Measurements from ENCODE around the gene SCNN1G. TPM values are rescaled to one million over a fixed set of nuclear protein-coding genes. Genes with fewer than 3 reads are reported as not detected.

SCNN1G gene
- total RNA-seq, 3 donors from 2014 or later, result 1.9 to 52.4 (median 4.2) TPM

DNA sequence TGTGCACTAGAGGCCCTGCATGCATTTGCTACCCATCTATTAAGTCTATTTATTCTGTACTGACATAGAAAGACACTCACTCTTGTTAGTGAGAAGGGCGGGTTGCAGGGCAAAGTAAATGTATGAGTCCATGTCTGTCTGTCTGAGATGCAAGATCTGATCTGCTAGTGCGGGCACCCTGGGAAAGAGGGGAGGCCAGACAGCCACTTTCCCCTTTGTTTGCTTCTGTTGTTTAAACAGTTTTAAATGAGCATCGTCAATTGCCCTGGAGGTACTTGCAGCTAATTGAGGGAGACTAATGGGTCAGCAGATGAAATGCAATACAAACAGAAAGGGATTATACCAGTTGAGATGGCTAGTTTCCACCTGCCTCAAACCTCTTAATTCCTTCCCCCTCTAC lies 24.9 kb downstream of the SCNN1G start:
- ATAC-seq (no peak), DNase-seq (no peak)
- H3K4me1 ChIP-seq (ENCODE audit: low read depth), result no peaks in the 10 kb centered on the region
- intact Hi-C loops (cut with DNase I, micrococcal nuclease), result no loop called here
- H3K4me3 ChIP-seq, result no peak overlapping the region
- H3K9me3 ChIP-seq, result no peaks in the 10 kb centered on the region
- TF ChIP-seq, protein P1, sequence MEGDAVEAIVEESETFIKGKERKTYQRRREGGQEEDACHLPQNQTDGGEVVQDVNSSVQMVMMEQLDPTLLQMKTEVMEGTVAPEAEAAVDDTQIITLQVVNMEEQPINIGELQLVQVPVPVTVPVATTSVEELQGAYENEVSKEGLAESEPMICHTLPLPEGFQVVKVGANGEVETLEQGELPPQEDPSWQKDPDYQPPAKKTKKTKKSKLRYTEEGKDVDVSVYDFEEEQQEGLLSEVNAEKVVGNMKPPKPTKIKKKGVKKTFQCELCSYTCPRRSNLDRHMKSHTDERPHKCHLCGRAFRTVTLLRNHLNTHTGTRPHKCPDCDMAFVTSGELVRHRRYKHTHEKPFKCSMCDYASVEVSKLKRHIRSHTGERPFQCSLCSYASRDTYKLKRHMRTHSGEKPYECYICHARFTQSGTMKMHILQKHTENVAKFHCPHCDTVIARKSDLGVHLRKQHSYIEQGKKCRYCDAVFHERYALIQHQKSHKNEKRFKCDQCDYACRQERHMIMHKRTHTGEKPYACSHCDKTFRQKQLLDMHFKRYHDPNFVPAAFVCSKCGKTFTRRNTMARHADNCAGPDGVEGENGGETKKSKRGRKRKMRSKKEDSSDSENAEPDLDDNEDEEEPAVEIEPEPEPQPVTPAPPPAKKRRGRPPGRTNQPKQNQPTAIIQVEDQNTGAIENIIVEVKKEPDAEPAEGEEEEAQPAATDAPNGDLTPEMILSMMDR (IDR thresholded peaks at IDR 0.05), result no peak
- no peaks in the 10 kb centered on the region for H3K36me3 ChIP-seq (ENCODE audit: low read depth)

DNA sequence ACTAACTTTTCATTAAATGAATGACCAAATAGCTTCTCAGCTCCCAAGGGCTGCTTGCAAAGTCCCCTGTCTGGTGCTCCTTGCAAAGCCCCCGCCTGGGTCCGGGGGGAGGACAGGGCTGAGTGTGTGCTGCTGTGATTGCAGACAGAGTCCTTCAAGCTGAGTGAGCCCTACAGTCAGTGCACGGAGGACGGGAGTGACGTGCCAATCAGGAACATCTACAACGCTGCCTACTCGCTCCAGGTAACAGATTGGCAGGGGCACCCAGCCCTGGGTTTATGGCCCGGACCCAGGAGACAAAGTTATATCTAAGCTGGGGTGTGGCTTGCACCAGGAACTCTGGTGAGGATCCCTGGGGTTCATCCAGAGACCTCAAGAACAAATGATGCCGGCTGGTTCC lies 27.1 kb downstream of the SCNN1G start:
- ATAC-seq (peak; percentile 75), DNase-seq (peak in 2 of 3 donors; percentile 9 to 53)
- no peaks in the 10 kb centered on the region for H3K9me3 ChIP-seq
- TF ChIP-seq, protein P1 (IDR thresholded peaks at IDR 0.05), result no peak
- intact Hi-C loops (cut with DNase I, micrococcal nuclease), result no loop called here
- H3K4me3 ChIP-seq, result no peak overlapping the region
- H3K4me1 ChIP-seq (ENCODE audit: low read depth), result no peaks in the 10 kb centered on the region
- no peaks in the 10 kb centered on the region for H3K36me3 ChIP-seq (ENCODE audit: low read depth)

DNA sequence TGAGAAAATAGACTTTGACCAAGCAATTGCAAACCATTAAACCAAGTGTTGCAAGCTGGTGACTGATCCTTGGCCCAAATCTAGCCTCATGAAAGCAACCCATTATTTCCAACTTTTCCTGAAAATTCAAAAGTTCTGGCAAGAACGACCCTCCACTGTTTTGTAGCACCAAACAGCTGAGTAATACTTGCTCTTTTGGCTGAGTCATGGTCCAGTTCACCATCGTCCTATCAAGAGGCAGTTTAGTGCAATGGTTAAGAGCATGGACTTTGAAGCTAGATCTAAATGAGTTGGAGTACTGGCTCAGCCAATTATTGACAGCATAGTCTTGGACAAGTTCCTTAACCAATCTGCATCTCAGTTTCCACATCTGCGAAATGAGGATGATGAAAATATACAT lies 31.3 kb downstream of the SCNN1G start:
- no peak overlapping the region for H3K4me3 ChIP-seq
- DNase-seq, result no peak
- TF ChIP-seq, protein P1 (IDR thresholded peaks at IDR 0.05), result no peak
- H3K9me3 ChIP-seq, result no peaks in the 10 kb centered on the region
- H3K4me1 ChIP-seq (ENCODE audit: low read depth), result no peaks in the 10 kb centered on the region
- intact Hi-C loops (cut with DNase I, micrococcal nuclease), result no loop called here
- peak; percentile 15 for ATAC-seq
- no peaks in the 10 kb centered on the region for H3K36me3 ChIP-seq (ENCODE audit: low read depth)

DNA sequence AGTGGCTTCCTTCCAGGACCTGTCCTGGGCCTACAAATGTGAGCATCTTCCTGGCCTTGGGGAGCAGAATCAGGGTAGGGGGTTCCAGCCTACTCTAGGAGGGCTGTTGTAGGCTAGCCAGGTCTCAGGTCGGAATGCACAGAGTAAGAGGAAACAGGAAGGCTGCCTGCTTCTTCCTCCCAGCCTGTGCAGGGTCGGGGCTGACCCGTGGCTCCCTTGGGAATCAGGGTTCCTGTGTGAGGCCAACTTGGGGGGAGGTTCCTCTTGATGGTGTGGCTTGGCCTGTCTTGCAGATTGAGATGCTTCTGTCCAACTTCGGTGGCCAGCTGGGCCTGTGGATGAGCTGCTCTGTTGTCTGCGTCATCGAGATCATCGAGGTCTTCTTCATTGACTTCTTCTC lies 32.3 kb downstream of the SCNN1G start:
- ATAC-seq, result no peak
- TF ChIP-seq, protein P1 (IDR thresholded peaks at IDR 0.05), result no peak
- intact Hi-C loops (cut with DNase I, micrococcal nuclease), result no loop called here

DNA sequence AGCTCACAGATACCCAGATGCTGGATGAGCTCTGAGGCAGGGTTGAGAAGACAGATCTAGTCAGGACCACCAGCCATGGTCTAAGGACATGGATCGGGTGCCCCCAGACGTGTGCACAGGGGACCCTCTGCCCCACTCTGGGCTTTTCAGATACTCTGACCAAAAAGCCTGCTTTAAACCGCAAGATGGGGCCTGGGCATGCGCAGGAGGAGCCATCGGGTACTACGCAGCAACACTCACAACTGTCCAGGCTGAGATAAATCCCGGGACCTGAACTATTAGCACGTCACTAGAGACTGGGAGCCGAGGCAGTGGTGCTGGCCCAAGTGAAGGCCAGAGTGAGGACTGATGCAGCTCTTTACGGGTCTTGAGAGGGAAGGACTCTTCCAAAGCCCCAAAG lies 32.9 kb downstream of the SCNN1G start:
- Histone ChIP-seq H3K36me3 (ENCODE audit: low read depth) (no peaks in the 10 kb centered on the region), H3K4me3 (no peak overlapping the region), H3K4me1 (ENCODE audit: low read depth) (no peaks in the 10 kb centered on the region), H3K9me3 (no peaks in the 10 kb centered on the region)
- intact Hi-C loops (cut with DNase I, micrococcal nuclease), result no loop called here
- TF ChIP-seq, protein P1 (IDR thresholded peaks at IDR 0.05), result no peak
- DNase-seq, result no peak
- no peak for ATAC-seq

More for the DNA sequence above, 32.3 kb downstream of the SCNN1G start:
- H3K9me3 ChIP-seq, result no peaks in the 10 kb centered on the region
- H3K36me3 ChIP-seq (ENCODE audit: low read depth), result no peaks in the 10 kb centered on the region
- no peaks in the 10 kb centered on the region for H3K4me1 ChIP-seq (ENCODE audit: low read depth)
- H3K4me3 ChIP-seq, result no peak overlapping the region
- DNase-seq, result no peak

DNA sequence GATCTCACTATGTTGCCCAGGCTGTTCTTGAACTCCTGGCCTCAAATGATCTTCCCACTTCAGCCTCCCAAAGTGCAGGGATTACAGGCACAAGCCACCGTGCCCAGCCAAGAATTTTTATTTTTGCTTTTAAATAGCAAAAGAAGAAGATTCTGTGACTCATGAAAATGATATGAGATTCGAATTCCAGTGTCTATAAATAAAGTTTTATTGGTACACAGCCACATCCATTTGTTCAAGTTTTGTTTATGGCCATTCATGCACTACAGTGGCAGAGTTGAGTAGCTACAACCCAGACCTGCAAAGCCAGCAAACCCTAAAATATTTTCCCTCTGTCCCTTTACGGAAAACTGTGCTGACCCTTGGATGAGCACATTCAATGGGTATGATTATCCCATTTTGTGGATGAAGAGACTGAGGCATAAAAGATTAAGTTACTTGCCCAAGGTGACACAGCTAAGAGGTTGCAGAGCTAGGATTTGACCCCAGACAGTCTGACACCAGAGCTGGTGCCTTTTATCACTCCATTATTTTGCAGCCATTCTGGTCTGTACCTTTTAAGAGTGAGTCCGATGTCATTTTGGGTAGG lies 34.2 kb downstream of the SCNN1G start:
- no peak for ATAC-seq
- Histone ChIP-seq H3K4me3 (no peak overlapping the region), H3K9me3 (no peaks in the 10 kb centered on the region), H3K4me1 (ENCODE audit: low read depth) (no peaks in the 10 kb centered on the region), H3K36me3 (ENCODE audit: low read depth) (no peaks in the 10 kb centered on the region)
- TF ChIP-seq, protein P1 (IDR thresholded peaks at IDR 0.05), result no peak
- no peak for DNase-seq
- intact Hi-C loops (cut with DNase I, micrococcal nuclease), result no loop called here

Data from mucosa of descending colon (tissue), 3 donors.